ENCODE results near the gene C1R.
"Not testable (repeated sequence)": the region's sequence is repeated elsewhere in the genome, so short reads cannot be mapped to it uniquely, and the experiment has no call there.

Gene C1R

GRCh38 chr12:7120166-7120565, 27.9 kb upstream of the C1R start:
- DNase-seq (ENCODE audit: low spot score): no peak

GRCh38 chr12:7118881-7119280, 26.6 kb upstream of the C1R start:
- DNase-seq (ENCODE audit: low spot score): no peak

- no peak for DNase-seq (ENCODE audit: low spot score)
Measured at GRCh38 chr12:7117670-7118069, 25.4 kb upstream of the C1R start.

- DNase-seq (ENCODE audit: low spot score): no peak
Measured at GRCh38 chr12:7116916-7117315, 24.7 kb upstream of the C1R start.

GRCh38 chr12:7116196-7116595, 24.0 kb upstream of the C1R start:
- DNase-seq (ENCODE audit: low spot score): no peak

- no peak for DNase-seq (ENCODE audit: low spot score)
Measured at GRCh38 chr12:7114851-7115250, 22.6 kb upstream of the C1R start.

GRCh38 chr12:7114008-7114407, 21.8 kb upstream of the C1R start:
- no peak for DNase-seq (ENCODE audit: low spot score)

GRCh38 chr12:7113389-7113871, 21.2 kb upstream of the C1R start:
- DNase-seq (ENCODE audit: low spot score): peak; percentile 42

GRCh38 chr12:7112041-7112440, 19.8 kb upstream of the C1R start:
- no peak for DNase-seq (ENCODE audit: low spot score)

GRCh38 chr12:7110661-7111060, 18.4 kb upstream of the C1R start:
- no peak for DNase-seq (ENCODE audit: low spot score)

GRCh38 chr12:7109572-7109920, 17.3 kb upstream of the C1R start:
- DNase-seq (ENCODE audit: low spot score): no peak

- DNase-seq (ENCODE audit: low spot score): peak; percentile 62
Measured at GRCh38 chr12:7108796-7109571, 16.7 kb upstream of the C1R start, which contains the start of gene C1RL. Gene C1RL, minus strand, starts transcription at chr12:7109214. Its CDS starts 34 bp downstream, at chr12:7109180.

- no peak for DNase-seq (ENCODE audit: low spot score)
Measured at GRCh38 chr12:7108003-7108795, 16.0 kb upstream of the C1R start.

GRCh38 chr12:7107636-7108002, 15.4 kb upstream of the C1R start:
- no peak for DNase-seq (ENCODE audit: low spot score)

GRCh38 chr12:7107181-7107580, 14.9 kb upstream of the C1R start:
- not testable (repeated sequence) for DNase-seq (ENCODE audit: low spot score)

- DNase-seq (ENCODE audit: low spot score): no peak
Measured at GRCh38 chr12:7106082-7106481, 13.8 kb upstream of the C1R start.

- DNase-seq (ENCODE audit: low spot score): no peak
Measured at GRCh38 chr12:7103837-7104584, 11.8 kb upstream of the C1R start.

- DNase-seq (ENCODE audit: low spot score): no peak
Measured at GRCh38 chr12:7102582-7102981, 10.3 kb upstream of the C1R start.

GRCh38 chr12:7101694-7102131, 9.5 kb upstream of the C1R start:
- DNase-seq (ENCODE audit: low spot score): no peak

GRCh38 chr12:7101047-7101693, 8.9 kb upstream of the C1R start:
- DNase-seq (ENCODE audit: low spot score): no peak

- DNase-seq (ENCODE audit: low spot score): no peak
Measured at GRCh38 chr12:7100239-7100638, 8.0 kb upstream of the C1R start.

Measured in kidney capillary endothelial cell (primary cell).